Stimulated activated CD4-positive, alpha-beta T cell treated with anti-CD3 and anti-CD28 coated beads, Interleukin-12 subunit alpha, Interleukin-12 subunit beta, amount 100 ng/mL, for 48 hours (primary cell): ENCODE results near the gene OSBPL10.
"Not testable (repeated sequence)": the region's sequence is repeated elsewhere in the genome, so short reads cannot be mapped to it uniquely, and the experiment has no call there.

Experiments
- DNase-seq, 3 donors: peaks; one replicate each; pipeline ENCODE4 v3.0.0-alpha.2; 2020; ENCODE audit warnings: low read depth in 2 of 3, low spot score in 1 of 3

Gene OSBPL10

DNA sequence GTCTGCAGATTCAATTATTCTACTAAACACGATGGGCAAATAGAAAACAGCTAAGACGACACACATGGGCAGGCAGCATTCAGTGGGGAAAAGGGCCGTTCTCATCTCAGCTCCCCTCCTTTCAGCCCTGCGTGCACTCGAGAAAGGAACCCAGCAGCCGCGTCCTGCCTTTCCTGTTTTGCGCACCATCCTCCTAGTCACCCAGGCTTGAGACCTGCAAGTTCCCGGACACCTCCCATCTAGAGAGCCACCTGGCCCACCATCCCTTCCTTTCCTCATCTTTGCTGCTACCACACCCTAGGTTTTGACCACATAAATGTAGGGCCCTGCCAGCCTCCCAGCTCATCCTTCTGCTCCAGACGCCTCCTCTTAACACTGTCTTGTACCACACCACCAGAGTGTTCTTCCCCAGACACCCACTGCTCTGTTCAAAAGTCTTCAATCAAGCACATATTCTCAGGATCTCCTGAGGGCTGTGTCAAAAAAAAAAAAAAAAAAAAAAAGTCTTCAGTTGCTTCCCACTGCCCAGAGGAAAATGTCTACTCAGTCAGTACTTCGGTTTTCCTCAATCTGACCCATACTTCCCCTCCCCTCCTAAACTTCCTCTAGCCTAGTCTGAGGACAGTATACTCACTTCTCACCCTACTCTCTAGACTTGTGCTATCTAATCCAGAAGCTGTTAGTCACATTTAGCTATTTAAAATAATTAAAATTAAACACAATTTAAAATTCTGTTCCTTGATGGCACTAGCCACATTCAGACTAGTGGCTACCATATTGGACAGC, 266.4 kb downstream of the OSBPL10 start:
- no peak for DNase-seq

DNA sequence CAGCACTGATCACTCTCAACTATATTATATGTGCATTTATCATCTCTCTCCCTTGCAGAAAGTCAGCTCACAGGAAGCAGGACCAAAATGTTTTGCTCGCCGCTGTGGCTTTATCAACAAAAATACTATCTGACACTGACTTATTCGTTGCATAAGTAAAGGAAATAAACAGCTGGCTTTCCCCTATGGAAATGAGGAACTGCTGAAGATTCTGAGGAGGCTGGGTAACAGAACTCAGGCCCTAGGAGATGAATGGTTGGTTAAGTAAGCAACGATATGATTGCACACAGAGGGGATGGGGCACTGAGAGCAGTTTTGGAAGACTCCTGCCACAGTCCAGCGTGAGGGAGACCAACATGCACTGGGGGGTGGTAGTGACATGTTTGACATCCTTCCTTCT, 267.2 kb downstream of the OSBPL10 start:
- DNase-seq: no peak

- DNase-seq: no peak
These were observed 270.8 kb downstream of the OSBPL10 start for GRCh38 chr3:31710123-31710803.

DNA sequence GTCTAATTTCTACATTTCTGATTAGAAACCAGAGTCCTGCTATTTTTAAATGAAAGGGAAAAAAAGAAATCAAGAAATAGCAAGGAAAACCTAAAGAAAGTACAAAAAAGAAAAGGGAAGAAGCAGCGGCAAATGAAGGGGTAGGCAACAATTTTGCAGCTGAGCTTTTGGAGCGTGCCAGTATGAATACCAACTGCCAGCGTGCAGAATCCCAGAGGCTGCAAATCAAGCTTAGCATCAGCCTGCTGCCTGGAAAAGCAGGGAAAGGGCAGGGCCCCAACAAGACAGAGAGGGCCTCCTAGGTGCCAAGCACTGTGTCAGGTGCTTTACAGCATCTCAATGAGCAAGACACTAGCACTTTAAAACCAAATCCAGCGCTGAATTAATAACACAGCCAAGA, 271.5 kb downstream of the OSBPL10 start:
- DNase-seq: no peak

- no peak for DNase-seq
These were observed 272.1 kb downstream of the OSBPL10 start for GRCh38 chr3:31709005-31709404.

- no peak for DNase-seq
These were observed 273.8 kb downstream of the OSBPL10 start for GRCh38 chr3:31707286-31707685.

GRCh38 chr3:31705736-31706135, 275.3 kb downstream of the OSBPL10 start:
- DNase-seq: no peak

DNA sequence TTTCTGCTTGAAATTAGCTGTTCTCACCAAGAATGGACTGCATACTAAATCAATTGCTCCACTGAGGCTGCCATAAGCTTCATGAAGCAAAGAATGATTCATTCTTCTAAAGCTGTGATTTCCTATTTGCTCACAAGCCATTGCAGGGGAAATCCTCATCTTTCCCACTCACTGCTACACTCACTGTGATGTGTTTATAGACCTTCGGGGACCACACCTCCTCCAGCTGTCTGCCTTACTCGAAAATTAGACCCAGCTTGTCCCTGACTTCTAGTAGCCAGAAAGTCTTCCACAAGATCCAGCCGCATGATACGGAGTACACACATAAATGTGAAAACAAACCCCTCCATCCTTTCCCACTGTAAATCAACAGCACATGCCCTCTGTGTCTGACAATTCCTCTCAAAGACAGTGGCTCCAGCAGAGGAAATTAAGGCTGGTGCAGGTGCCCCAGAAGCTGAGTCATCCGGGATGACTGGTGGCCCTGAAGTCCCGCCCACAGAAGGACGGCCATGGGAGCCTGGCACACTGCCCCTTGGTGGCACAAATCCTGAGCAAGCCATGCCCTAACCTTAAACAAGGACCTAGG, 276.4 kb downstream of the OSBPL10 start:
- DNase-seq: peak; percentile 5 to 15 (median 8)

DNA sequence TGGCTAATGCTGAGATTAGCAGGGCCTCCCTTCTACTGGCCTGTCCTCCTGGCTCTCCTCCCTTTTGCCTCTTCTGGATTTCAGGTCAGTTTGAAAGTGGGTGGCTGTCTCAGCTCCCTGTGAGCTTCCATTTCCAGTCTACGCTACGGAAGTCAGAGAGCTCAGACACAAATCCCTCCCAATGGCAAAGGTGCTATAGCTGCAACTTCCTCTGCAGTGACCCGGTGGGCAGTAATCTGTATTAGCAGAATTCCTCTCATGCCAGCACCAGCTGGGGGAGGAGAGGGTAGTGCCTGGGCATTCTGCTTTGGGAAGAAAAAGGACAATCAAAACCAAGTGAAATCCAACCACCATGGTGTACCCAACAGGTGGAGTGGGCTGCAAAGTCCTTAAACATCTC, 276.9 kb downstream of the OSBPL10 start:
- no peak for DNase-seq

DNA sequence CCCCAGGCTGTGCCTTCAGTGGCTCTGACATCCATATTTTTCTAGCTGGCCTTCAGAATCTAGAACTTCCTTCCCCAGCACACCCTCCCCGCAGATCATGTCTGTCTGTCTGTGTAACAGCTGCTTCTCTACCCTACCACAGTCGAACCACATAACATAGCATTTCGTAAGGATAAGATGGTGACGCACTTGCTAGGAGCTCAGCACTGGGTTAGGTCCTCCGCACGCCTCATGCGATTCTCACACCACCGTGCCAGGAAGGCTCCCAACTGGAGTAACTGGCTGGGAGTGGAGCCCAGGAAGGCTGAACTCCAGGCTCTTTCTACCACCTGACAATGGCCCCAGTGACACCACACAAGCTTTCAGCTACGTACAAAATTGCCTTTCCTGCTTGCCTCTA, 279.8 kb downstream of the OSBPL10 start:
- no peak for DNase-seq

DNA sequence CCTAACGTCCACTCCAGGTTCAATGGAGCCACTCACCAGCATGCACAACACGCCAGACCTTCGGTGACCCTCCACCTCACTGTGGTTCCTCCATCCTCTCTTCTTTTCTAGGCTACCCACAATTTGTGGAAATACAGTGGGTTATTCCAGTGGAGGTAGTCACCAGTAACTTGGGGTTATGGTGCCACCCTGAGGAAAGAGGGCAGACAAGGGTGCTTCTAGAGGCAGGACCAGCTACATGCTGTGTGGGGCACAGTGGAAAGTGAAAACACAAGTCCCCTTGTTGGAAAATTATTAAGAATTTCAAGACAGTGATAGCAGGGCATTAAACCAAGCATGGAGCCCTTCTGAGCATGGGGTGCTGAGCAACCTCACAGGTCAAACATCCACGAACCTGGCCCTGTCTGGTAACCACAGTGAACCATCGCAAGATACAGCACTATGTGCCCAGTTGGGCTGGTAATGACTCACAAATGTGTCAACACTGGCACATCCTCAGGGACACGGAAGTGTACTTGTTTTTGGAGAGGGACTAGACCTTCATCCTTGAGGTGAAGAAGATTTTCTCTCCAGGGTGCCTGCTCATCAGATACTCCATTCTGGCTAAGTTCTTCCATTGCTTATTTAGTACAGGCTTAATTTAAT, 281.6 kb downstream of the OSBPL10 start:
- no peak for DNase-seq

DNA sequence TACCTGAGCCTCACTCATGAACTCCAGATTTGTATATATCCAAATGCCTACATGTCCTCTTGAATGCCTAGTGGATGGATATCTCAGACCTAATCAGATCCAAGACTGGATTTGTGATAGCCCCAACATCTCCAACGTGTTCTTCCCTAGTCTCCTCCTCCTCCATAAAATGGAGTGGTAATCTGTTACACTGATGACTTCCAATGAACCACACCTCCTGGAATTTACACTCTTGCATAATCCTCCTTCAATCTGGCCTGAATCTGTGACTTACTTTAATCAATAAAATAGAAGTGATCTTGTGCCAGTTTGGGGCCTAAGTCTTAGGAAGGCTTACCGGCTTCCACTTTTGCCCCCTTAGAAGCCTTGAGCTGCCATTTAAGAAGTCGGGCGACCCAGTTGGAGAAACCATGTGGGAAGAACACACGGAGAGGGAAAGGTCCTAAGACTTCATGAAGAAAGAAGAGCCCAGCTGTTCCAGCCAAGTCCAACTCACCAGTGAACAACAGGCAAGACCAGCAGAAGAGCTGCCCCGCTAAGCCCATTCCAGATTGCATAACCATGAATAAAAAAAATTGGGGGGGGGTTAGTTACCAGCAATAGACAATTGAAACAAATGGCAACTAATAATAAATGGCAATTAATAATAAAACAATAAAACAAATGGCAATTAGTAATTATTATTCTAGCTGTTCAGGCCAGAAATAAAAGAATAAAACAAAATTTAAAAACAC, 284.1 kb downstream of the OSBPL10 start:
- no peak for DNase-seq

DNA sequence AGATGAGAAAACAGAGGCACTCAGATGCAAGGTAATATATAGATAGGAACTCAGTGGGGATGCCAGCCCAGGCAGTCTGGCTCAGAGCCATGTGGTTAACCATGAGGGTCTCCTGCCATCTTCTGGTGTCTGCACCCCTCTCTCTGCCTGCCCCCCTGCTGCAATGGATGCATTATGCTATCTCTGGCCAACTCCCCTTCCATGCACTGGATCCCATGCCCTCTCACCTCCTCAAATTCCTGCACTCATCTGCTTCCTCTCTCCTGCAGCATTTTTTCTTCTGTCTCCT, 285.1 kb downstream of the OSBPL10 start:
- no peak for DNase-seq

GRCh38 chr3:31695280-31696008, 285.6 kb downstream of the OSBPL10 start:
- DNase-seq: peak in 2 of 3 donors; percentile 10 to 29

DNA sequence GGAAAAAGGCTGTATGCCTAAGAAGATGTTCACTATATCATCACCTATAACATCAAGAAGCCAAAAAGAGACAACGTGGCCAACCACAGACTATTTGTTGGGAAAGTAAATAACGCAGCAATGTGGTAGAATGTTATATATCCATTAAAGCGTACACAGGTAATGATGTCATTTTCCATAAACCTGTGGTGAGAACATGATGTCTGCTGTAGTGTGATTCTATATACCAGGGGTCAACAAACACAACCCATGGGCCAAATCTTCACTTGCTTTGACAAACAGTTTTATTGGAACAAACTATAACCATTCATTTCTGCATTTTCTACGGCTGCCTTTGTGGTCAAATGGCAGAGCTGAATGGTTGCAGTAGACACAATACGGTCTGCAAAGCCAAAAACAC, 287.7 kb downstream of the OSBPL10 start:
- DNase-seq: no peak

- no peak for DNase-seq
These were observed 288.3 kb downstream of the OSBPL10 start for GRCh38 chr3:31692751-31693150.

- no peak for DNase-seq
These were observed 290.3 kb downstream of the OSBPL10 start for GRCh38 chr3:31690771-31691170.

DNA sequence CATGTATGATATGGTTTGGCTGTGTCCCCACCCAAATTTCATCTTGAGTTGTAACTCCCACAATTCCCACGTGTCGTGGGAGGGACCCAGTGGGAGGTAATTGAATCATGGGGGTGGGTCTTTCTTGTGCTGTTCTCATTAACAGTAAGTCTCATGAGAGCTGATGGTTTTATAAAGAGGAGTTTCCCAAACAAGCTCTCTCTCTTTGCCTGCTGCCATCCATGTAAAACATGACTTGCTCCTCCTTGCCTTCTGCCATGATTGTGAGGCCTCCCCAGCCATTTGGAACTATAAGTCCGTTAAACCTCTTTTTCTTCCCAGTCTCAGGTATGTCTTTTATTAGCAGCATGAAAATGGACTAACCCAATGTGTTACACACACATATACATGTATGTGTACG, 291.5 kb downstream of the OSBPL10 start:
- not testable (repeated sequence) for DNase-seq

DNA sequence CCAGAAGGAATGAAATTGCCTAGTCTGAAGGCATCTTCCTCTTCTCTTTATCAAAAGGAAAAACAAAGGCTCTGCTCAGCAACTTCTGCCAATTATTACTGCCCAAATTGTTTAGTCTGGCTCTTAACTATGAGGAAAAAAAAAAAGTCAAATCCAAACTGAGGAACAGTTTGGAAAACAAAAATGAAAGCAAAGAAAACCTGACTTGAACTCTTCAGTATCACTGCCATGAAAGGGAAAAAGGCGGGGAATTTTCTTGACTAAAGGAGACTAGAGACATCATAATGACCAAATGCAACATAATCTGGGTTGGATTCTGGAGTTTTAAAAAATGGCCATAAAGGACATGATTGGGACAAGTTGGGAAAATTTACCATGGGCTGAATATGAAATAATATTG, 292.1 kb downstream of the OSBPL10 start:
- DNase-seq: no peak

- DNase-seq: no peak
These were observed 293.9 kb downstream of the OSBPL10 start for GRCh38 chr3:31687020-31687802.
